Tibial nerve (tissue), 4 donors: Measurements from ENCODE around the gene SLC25A38. TPM values are rescaled to one million over a fixed set of nuclear protein-coding genes. Genes with fewer than 3 reads are reported as not detected.
A peak's percentile ranks its signal among the peaks of the same experiment; 100 is the strongest.

Experiments used
- DNase-seq, 2 donors: peaks; one replicate each; pipeline ENCODE4 v3.0.0-alpha.2; 2019; ENCODE audit warnings: low spot score in 2 of 2
- H3K27ac ChIP-seq, 4 donors: fragments of 200-600 bp; sonication (generic) in 3 of 4; one replicate each; pipeline ENCODE4 v1.5.1; 2017 to 2019; ENCODE audit warnings: mild to moderate bottlenecking in 1 of 4
- H3K27me3 ChIP-seq, 2 donors: fragments of 200-600 bp; sonication (generic) in 1 of 2; one replicate each; pipeline versions ENCODE4 v1.5.1 to v1.6.0; 2017 to 2019
- H3K36me3 ChIP-seq, 3 donors: fragments of 200-600 bp; sonication (generic); one replicate each; pipeline ENCODE4 v1.5.1; 2018 to 2019
- H3K4me1 ChIP-seq, 4 donors: fragments of 200-600 bp; sonication (generic) in 3 of 4; one replicate each; pipeline ENCODE4 v1.5.1; 2017 to 2019
- H3K4me3 ChIP-seq, 4 donors: fragments of 200-600 bp; sonication (generic) in 3 of 4; one replicate each; pipeline ENCODE4 v1.5.1; 2017 to 2019; ENCODE audit warnings: mild to moderate bottlenecking in 1 of 4, moderate library complexity in 1 of 4
- H3K9me3 ChIP-seq, 4 donors: fragments of 200-600 bp; sonication (generic) in 3 of 4; one replicate each; pipeline ENCODE4 v1.5.1; 2017 to 2019
- EP300 ChIP-seq, 2 donors: sonication (generic); formaldehyde crosslinking; IDR thresholded peaks; one replicate each; pipeline ENCODE4 v1.6.1; 2017; ENCODE audit warnings: antibody characterized with exemption in 2 of 2, mild to moderate bottlenecking in 1 of 2
- POLR2A ChIP-seq, 2 donors: fragments of 450-650 bp; IDR thresholded peaks; one replicate each; pipeline ENCODE4 v1.6.1; 2017; ENCODE audit warnings: antibody characterized with exemption in 2 of 2, mild to moderate bottlenecking in 2 of 2, moderate library complexity in 2 of 2
- WGBS, 2 donors: methylation state at CpG; one replicate each; pipeline ENCODE4 v1.1.5; 2018; 5-methylcytosine and 5-hydroxymethylcytosine counted together
- total RNA-seq, 4 donors: library from RNA; depleted of rRNA; stranded (reverse); fragments of >200 nt; gene quantifications; one replicate each; pipeline ENCODE4 v1.1.0, GENCODE V29; 2016
- TF ChIP-seq, protein P1 (sequence below), 5 experiments: fragments of 200-600 bp in 3 of 5; fragments of 450-650 bp in 2 of 5; sonication (generic) in 3 of 5; IDR thresholded peaks; one replicate each; pipeline ENCODE4 v1.5.1; 2016 to 2019; ENCODE audit warnings: antibody characterized with exemption in 5 of 5, mild to moderate bottlenecking in 3 of 5, moderate library complexity in 2 of 5

The SLC25A38 gene
- total RNA-seq, 4 donors from 2014 or later = 21.9 to 35.0 (median 29.6) TPM

DNA sequence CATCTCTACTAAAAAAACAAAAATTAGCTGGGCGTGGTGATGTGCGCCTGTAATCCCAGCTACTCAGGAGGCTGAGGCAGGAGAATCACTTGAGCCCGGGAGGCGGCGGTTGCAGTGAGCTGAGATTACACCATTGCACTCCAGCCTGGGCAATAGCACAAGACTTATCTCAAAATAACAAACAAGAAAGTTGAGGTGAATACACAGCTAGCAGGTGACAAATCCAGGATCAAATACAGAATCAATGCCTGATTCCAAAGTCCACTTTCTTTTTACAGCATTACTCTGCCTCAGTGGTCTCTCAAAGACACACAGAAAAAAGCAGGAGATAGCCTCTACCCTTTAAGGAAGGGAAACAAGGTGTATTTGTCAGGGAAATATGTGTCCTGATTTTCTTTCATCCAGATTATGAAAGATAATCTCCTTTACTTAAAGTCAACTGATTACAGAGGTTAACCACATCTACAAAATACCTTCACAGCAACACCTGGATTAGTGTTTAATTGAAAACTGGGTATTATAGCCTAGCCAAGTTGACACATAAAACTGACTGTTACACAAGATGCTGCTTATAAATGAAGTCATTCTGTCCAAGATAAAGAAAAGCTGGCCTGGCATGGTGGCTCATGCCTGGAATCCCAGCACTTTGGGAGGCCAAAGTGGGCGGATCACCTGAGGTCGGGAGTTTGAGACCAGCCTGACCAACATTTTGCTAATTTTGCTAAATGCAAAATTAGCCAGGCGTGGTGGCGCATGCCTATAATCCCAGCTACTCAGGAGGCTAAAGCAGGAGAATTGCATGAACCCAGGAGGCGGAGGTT lies 4.0 kb upstream of the SLC25A38 start:
- Histone ChIP-seq H3K27me3 (no peaks in the 10 kb centered on the region), H3K36me3 (no peaks in the 10 kb centered on the region), H3K4me1 (peaks cover 0 to 8% (median 0%) of the 10 kb centered on the region in 4 donors), H3K27ac (no peak overlapping the region), H3K9me3 (no peaks in the 10 kb centered on the region), H3K4me3 (no peak overlapping the region)
- no peak for TF ChIP-seq EP300 (IDR thresholded peaks at IDR 0.05)
- WGBS, 2 donors = 92 to 94% methylated on average over 10 of the region's 10 CpGs
- DNase-seq = no peak

DNA sequence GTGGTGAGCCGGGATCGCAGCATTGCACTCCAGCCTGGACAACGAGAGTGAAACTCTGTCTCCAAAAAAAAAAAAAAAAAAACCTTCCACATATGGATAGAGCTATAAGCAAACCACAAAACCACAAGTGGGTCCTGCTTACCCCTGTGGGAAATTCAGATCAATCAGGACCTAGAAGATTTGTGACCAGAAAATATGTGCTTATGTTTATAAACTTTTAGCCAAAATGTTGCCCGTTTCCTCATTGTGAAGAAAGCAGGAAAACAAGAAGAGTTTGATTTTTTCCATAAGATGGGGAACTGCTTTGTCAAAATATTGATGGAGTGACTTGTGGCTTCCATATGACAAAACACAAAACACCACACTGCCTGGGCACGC lies 3.4 kb upstream of the SLC25A38 start:
- TF ChIP-seq, protein P1, sequence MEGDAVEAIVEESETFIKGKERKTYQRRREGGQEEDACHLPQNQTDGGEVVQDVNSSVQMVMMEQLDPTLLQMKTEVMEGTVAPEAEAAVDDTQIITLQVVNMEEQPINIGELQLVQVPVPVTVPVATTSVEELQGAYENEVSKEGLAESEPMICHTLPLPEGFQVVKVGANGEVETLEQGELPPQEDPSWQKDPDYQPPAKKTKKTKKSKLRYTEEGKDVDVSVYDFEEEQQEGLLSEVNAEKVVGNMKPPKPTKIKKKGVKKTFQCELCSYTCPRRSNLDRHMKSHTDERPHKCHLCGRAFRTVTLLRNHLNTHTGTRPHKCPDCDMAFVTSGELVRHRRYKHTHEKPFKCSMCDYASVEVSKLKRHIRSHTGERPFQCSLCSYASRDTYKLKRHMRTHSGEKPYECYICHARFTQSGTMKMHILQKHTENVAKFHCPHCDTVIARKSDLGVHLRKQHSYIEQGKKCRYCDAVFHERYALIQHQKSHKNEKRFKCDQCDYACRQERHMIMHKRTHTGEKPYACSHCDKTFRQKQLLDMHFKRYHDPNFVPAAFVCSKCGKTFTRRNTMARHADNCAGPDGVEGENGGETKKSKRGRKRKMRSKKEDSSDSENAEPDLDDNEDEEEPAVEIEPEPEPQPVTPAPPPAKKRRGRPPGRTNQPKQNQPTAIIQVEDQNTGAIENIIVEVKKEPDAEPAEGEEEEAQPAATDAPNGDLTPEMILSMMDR (IDR thresholded peaks at IDR 0.05) = no peak
- TF ChIP-seq POLR2A (IDR thresholded peaks at IDR 0.05) = no peak
- no peak for TF ChIP-seq EP300 (IDR thresholded peaks at IDR 0.05)
- no peaks in the 10 kb centered on the region for H3K27me3 ChIP-seq
- peaks cover 0 to 12% (median 5%) of the 10 kb centered on the region in 4 donors for H3K4me1 ChIP-seq
- H3K9me3 ChIP-seq = no peaks in the 10 kb centered on the region
- DNase-seq = no peak
- 81 to 91% methylated on average over 5 of the region's 5 CpGs for WGBS, 2 donors
- H3K4me3 ChIP-seq = no peak overlapping the region
- no peaks in the 10 kb centered on the region for H3K36me3 ChIP-seq
- no peak overlapping the region for H3K27ac ChIP-seq

- Histone ChIP-seq H3K9me3 (no peaks in the 10 kb centered on the region), H3K4me3 (no peak overlapping the region), H3K27ac (no peak overlapping the region), H3K27me3 (no peaks in the 10 kb centered on the region), H3K4me1 (peaks cover 0 to 22% (median 11%) of the 10 kb centered on the region in 4 donors), H3K36me3 (no peaks in the 10 kb centered on the region)
- DNase-seq = no peak
- WGBS, 2 donors = 91 to 95% methylated on average over 3 of the region's 3 CpGs
- TF ChIP-seq EP300 (IDR thresholded peaks at IDR 0.05) (no peak), POLR2A (IDR thresholded peaks at IDR 0.05) (no peak)
- TF ChIP-seq, protein P1 (IDR thresholded peaks at IDR 0.05) = no peak
Observed at GRCh38 chr3:39381432-39381831, 1.7 kb upstream of the SLC25A38 start.

DNA sequence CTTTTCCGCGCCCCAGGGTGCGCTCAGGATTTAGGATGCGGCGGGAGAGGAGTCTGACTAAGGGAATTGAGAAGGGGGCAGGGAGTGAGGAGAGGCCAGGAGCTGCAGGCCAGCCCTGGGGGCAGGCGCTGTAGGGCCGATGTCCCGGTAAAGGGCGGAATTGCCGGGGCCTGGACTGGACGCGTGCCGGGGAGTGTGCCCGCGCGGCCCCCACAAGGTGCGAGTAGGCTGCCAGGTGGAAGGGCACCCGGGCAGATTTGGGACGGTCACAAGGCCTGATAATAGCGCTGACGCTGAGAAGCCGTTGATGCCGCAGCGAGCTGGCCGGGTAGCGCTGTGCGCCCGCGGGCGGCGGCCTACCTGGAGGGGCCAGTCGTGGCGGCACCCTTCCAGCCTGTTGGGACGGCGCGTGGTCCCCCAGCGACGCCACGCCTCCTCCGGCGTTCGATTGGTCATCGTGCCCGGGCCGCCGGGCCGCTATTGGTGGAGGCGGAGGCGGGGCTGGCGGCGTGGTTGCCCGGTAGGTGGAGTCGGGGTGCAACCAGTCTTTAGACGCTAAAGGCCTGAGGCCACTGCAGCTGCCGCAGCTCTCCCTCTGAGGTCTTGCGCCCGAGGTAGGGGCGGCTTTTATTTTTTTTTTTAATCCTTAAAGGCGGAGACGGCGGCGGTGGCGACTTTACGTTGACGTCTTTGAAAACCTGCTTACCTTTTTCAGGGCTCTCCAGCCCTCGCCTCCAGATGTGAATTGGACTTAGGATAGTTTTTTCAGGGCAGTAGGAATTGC lies 903 bp downstream of the SLC25A38 start:
- peak overlapping the region; percentile 76 to 98 (median 85) for H3K4me3 ChIP-seq
- H3K27me3 ChIP-seq = no peaks in the 10 kb centered on the region
- peak; percentile 95 to 96 for DNase-seq
- H3K4me1 ChIP-seq = peaks cover 0 to 26% (median 14%) of the 10 kb centered on the region in 4 donors
- no peaks in the 10 kb centered on the region for H3K9me3 ChIP-seq
- no peaks in the 10 kb centered on the region for H3K36me3 ChIP-seq
- H3K27ac ChIP-seq = peak overlapping the region; percentile 71 to 98 (median 91)
- TF ChIP-seq POLR2A (IDR thresholded peaks at IDR 0.05) = peak; percentile 69 to 85
- TF ChIP-seq, protein P1 (IDR thresholded peaks at IDR 0.05) = peak in 4 of 5 experiments; percentile 12 to 56 (median 24)
- peak in 1 of 2 donors; percentile 86 for TF ChIP-seq EP300 (IDR thresholded peaks at IDR 0.05)
- WGBS, 2 donors = 1% methylated on average over 34 to 52 of the region's 66 CpGs

DNA sequence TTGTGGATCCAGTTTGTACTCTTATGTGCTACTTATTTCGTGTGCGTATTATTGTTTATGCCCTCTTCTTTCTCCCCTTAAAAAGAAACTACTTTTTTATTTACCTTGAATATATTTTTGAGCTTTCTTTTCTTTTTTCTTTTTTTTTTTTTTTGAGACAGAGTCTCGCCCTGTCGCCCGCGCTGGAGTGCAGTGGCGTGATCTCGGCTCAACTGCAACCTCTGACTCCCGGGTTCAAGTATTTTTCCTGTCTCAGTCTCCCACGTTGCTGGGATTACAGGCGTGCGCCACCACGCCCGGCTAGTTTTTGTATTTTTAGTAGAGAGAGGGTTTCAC lies 1.5 kb downstream of the SLC25A38 start:
- H3K4me3 ChIP-seq = peak overlapping the region; percentile 76 to 98 (median 85)
- no peak for DNase-seq
- WGBS, 2 donors = 68 to 69% methylated on average over 14 of the region's 14 CpGs
- H3K36me3 ChIP-seq = peaks cover 0 to 4% (median 0%) of the 10 kb centered on the region in 3 donors
- no peaks in the 10 kb centered on the region for H3K9me3 ChIP-seq
- no peaks in the 10 kb centered on the region for H3K27me3 ChIP-seq
- peak overlapping the region in 3 of 4 donors; percentile 89 to 98 (median 93) for H3K27ac ChIP-seq
- peaks cover 0 to 26% (median 14%) of the 10 kb centered on the region in 4 donors for H3K4me1 ChIP-seq
- TF ChIP-seq EP300 (IDR thresholded peaks at IDR 0.05) = no peak
- TF ChIP-seq, protein P1 (IDR thresholded peaks at IDR 0.05) = no peak
- TF ChIP-seq POLR2A (IDR thresholded peaks at IDR 0.05) = no peak
